ENCODE measurements around the gene SH3PXD2A. TPM values are rescaled to one million over a fixed set of nuclear protein-coding genes. Genes with fewer than 3 reads are reported as not detected.

SH3PXD2A gene
- total and polyA plus RNA-seq, 2 experiments from 2014 or later, result 1.8 to 5.0 TPM

DNA sequence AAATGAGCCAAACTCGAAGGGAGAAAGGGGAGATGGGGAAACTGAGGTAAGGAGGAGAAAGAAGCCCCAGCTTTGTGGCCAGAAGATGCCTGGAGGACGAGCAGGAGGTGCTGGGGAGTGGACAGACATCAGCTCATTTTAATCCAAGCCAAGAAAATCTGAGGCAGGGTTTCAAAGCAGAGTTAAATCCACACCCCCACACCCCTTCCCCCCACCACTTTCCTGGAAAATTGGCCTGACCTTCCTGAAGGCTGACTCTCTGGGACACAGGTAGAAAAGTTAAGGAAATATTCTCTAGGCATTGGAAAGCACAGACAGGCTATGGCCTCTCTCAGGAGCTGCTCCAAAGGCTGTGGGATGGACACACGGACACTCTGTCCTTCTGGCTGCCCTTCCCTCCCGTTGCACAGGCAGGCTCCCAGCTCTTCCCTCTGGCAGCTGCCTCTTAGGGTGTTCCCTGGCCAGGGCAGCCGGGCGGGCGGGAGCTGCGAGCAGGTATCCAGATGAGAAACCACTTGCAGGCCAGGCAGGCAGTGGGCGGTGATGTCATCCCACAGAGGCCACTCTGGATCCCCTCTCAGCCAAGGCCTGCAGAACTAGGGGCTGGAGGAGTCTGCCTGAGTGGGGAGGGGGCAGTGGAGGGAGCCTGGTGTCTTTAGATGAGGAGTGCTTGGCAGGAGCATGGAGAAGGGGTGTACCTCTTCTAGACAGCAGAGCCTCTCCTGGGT lies 190.1 kb downstream of the SH3PXD2A start (continued):
- TF ChIP-seq, protein P1, sequence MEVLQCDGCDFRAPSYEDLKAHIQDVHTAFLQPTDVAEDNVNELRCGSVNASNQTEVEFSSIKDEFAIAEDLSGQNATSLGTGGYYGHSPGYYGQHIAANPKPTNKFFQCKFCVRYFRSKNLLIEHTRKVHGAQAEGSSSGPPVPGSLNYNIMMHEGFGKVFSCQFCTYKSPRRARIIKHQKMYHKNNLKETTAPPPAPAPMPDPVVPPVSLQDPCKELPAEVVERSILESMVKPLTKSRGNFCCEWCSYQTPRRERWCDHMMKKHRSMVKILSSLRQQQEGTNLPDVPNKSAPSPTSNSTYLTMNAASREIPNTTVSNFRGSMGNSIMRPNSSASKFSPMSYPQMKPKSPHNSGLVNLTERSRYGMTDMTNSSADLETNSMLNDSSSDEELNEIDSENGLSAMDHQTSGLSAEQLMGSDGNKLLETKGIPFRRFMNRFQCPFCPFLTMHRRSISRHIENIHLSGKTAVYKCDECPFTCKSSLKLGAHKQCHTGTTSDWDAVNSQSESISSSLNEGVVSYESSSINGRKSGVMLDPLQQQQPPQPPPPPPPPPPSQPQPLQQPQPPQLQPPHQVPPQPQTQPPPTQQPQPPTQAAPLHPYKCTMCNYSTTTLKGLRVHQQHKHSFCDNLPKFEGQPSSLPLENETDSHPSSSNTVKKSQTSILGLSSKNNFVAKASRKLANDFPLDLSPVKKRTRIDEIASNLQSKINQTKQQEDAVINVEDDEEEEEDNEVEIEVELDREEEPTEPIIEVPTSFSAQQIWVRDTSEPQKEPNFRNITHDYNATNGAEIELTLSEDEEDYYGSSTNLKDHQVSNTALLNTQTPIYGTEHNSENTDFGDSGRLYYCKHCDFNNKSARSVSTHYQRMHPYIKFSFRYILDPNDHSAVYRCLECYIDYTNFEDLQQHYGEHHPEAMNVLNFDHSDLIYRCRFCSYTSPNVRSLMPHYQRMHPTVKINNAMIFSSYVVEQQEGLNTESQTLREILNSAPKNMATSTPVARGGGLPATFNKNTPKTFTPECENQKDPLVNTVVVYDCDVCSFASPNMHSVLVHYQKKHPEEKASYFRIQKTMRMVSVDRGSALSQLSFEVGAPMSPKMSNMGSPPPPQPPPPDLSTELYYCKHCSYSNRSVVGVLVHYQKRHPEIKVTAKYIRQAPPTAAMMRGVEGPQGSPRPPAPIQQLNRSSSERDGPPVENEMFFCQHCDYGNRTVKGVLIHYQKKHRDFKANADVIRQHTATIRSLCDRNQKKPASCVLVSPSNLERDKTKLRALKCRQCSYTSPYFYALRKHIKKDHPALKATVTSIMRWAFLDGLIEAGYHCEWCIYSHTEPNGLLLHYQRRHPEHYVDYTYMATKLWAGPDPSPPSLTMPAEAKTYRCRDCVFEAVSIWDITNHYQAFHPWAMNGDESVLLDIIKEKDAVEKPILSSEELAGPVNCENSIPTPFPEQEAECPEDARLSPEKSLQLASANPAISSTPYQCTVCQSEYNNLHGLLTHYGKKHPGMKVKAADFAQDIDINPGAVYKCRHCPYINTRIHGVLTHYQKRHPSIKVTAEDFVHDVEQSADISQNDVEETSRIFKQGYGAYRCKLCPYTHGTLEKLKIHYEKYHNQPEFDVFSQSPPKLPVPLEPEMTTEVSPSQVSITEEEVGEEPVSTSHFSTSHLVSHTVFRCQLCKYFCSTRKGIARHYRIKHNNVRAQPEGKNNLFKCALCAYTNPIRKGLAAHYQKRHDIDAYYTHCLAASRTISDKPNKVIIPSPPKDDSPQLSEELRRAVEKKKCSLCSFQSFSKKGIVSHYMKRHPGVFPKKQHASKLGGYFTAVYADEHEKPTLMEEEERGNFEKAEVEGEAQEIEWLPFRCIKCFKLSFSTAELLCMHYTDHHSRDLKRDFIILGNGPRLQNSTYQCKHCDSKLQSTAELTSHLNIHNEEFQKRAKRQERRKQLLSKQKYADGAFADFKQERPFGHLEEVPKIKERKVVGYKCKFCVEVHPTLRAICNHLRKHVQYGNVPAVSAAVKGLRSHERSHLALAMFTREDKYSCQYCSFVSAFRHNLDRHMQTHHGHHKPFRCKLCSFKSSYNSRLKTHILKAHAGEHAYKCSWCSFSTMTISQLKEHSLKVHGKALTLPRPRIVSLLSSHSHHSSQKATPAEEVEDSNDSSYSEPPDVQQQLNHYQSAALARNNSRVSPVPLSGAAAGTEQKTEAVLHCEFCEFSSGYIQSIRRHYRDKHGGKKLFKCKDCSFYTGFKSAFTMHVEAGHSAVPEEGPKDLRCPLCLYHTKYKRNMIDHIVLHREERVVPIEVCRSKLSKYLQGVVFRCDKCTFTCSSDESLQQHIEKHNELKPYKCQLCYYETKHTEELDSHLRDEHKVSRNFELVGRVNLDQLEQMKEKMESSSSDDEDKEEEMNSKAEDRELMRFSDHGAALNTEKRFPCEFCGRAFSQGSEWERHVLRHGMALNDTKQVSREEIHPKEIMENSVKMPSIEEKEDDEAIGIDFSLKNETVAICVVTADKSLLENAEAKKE (CRISPR knock-in tag; IDR thresholded peaks at IDR 0.05), result no peak

- Histone ChIP-seq H3K27me3 (ENCODE audit: insufficient read depth) (no peaks in the 10 kb centered on the region), H3K4me2 (no peak overlapping the region), H3K27ac (ENCODE audit: low read depth) (no peak overlapping the region), H3K4me3 (no peak overlapping the region), H3K79me2 (replicated peaks; ENCODE audit: insufficient read depth) (no peaks in the 10 kb centered on the region), H3F3A (replicated peaks; ENCODE audit: low read depth) (no peaks in the 10 kb centered on the region), H3K36me3 (ENCODE audit: insufficient read depth) (no peaks in the 10 kb centered on the region), H3K9me2 (ENCODE audit: insufficient read depth) (no peaks in the 10 kb centered on the region), H4K20me1 (replicated peaks; ENCODE audit: insufficient read depth) (no peaks in the 10 kb centered on the region), H3K4me1 (ENCODE audit: insufficient read depth) (no peaks in the 10 kb centered on the region), H2AFZ (no peak overlapping the region)
- DNase-seq (ENCODE audit: low spot score) (no peak), ATAC-seq (no peak)
- Mint-ChIP-seq H3K4me3 (no peak overlapping the region), H3K36me3 (ENCODE audit: low read depth) (no peaks in the 10 kb centered on the region; the same call in 2 of the 3 replicates), H3K9me3 (no peaks in the 10 kb centered on the region), H3K27me3 (ENCODE audit: insufficient read depth, low read depth, poor library complexity) (peaks cover under 1% of the 10 kb centered on the region), H3K4me1 (peaks cover 17% of the 10 kb centered on the region), H3K27ac (no peak overlapping the region)
- TF ChIP-seq, protein P2, sequence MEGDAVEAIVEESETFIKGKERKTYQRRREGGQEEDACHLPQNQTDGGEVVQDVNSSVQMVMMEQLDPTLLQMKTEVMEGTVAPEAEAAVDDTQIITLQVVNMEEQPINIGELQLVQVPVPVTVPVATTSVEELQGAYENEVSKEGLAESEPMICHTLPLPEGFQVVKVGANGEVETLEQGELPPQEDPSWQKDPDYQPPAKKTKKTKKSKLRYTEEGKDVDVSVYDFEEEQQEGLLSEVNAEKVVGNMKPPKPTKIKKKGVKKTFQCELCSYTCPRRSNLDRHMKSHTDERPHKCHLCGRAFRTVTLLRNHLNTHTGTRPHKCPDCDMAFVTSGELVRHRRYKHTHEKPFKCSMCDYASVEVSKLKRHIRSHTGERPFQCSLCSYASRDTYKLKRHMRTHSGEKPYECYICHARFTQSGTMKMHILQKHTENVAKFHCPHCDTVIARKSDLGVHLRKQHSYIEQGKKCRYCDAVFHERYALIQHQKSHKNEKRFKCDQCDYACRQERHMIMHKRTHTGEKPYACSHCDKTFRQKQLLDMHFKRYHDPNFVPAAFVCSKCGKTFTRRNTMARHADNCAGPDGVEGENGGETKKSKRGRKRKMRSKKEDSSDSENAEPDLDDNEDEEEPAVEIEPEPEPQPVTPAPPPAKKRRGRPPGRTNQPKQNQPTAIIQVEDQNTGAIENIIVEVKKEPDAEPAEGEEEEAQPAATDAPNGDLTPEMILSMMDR (conservative IDR thresholded peaks at IDR 0.05; ENCODE audit: low read depth in 2 of 2), result no peak
- TF ChIP-seq, protein P1 (CRISPR knock-in tag; IDR thresholded peaks at IDR 0.05), result no peak
- TF ChIP-seq EZH2phosphoT487 (IDR thresholded peaks at IDR 0.05; ENCODE audit: unreplicated experiment) (no peak), CREB1 (CRISPR knock-in tag; IDR thresholded peaks at IDR 0.05; ENCODE audit: low read depth) (no peak), POLR2AphosphoS5 (IDR thresholded peaks at IDR 0.05; ENCODE audit: low read depth) (no peak), JUNB (IDR thresholded peaks at IDR 0.05; ENCODE audit: unreplicated experiment) (no peak), EZH2 (IDR thresholded peaks at IDR 0.05; ENCODE audit: low read depth, unreplicated experiment) (no peak)
These were observed 191.6 kb downstream of the SH3PXD2A start for GRCh38 chr10:103663802-103664201.
